Globus pallidus (tissue), 1 donor: ENCODE data around the gene TMEM63C.

Source experiments
- DNase-seq: peaks from one replicate; pipeline ENCODE4 v3.0.0-alpha.2; 2015; ENCODE audit warnings: low spot score

Gene TMEM63C

DNA sequence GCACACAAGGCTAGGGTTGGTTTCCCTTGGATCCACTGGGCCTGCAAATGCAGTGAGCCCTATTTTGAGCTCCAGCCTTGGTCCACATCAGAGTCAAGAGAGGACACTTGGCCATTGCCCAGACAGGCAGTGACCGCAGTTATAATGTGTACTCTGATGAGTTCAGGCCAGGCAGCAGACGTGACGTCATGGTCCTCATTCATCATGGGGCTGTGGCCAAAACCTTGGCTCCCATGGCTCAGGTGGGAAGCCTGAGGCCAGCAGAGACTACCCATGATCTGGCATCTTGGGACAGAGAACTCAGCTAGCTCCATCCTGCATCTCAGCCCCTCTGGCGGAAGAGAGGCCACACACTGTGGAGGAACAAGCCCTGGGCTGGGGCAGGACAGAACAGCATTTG is 16.4 kb downstream of the TMEM63C start:
- DNase-seq = no peak

DNA sequence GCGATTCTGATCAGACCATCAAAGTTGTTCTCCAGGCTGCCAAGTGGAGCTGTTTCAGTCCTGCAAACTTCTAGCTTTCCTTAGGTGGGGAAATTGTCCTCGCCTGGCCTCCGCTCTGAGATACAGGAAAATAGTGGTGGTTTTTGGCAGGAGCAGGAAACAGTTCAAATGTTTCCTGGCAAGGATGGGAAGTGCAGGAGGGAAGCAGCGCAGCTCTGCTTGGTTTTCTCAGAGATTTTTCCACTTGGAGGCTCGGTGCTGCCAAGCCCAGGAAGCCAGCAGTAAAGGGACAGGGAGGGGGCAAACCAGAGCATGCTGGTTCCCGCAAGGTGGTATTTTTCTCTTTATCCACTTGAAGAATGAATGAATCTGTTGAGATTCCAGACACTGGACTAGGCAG is 17.0 kb downstream of the TMEM63C start:
- DNase-seq = no peak

DNA sequence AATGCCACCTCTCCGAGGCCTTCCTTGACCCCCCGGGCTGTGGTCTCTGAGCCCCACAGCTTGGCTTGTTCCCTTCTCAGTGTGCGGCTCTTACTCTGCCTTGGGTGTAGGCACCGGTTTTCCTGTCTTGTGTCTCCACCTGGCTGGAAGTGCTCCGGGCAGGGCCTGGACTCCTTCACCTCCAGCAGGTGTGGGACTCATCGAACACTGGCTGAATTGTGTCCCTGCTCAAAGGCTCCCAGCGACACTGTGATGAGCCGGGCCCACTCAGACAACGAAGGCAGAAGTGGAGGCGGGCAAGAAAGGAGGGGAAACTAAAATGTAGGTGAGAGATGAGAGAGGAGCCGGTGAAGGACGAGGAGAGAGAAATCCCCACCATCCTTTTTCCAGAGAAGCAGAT is 18.0 kb downstream of the TMEM63C start:
- no peak for DNase-seq

DNA sequence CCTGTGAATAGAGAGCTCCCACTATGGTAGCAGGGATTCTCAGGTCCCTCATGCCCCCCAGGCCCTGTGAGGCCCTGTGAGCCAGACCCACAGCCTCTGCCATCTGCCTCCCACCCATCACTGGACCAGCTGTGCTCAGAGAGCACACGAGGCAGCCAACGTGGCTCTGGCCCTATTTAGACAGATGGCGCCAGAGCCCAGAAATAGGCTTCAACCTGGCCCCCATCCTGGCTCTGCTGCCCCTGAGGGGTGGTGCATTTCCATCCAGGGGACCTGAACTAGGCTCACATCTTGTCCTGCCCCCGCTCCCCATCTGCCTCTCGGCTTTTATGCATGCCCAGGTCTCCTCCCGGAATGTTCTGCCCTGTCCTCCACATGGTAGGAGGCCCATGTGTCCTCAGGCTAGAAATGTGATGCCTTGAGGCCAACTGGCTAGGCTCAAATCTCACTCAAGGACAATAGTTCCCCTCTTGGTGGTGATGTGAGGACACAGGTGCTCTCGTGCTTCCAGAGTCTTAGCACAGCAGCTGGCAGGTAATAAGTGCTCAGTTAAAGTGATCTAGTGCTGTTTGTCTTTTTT is 18.9 kb downstream of the TMEM63C start:
- DNase-seq = no peak

DNA sequence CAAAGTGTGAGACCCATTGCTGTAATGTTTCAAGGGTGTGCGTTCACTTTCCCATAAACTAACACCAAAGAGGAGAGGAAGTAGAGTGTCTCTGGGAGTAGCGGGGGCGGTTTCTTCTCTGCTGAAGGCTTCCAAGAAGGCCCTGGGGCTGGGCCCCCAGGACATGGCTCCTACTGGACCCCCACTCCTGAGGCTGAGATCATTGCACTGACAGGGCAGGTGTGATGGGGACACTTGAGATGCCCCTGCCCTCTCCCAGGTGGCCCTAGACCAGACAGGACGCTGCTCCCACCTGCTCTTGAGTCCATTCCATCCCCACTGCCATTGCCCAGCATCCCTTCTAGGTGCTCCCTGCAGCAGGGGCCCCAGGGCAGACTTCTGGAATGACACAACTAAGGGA is 20.1 kb downstream of the TMEM63C start:
- no peak for DNase-seq

DNA sequence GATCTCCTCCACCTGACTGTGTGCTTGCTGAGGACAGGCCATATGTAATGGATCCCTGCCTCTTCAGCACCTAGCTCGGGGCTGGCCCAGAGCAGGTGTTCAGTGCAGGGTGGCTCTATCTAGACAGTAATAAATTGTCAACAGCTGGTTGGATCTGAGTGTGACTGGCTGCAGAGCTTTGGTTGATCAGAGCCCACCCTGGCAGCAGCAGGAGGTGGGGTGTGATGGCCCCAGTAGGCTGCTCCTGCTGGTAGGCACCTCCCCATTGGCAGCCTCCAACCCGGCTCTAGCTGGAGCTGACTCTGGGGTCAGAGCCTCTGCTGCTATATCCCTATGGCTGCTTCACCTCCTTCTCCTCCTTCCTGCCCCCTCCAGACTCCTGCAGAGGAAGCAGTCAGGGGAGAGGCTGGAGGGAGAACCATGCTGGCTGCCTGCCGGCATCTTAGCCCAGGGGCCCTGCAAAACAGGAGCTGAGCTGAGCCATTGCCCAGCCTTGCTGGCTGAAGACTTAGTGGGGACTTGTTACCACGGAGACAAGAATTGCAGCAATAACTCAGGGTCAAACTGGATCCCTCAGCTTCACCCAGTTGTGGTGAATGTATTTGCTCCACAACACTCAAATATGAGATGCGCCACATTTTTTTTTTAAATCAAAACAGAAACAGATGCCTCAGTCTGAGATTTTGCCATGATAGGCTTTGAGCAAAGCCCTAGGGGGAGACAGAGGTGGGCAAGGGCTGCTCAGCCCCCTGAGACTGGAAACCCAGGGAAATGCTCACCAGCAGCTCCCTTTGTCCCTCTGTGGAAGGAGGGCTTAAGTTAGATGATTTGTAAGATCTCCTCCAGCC is 22.2 kb downstream of the TMEM63C start:
- peak; percentile 47 for DNase-seq

DNA sequence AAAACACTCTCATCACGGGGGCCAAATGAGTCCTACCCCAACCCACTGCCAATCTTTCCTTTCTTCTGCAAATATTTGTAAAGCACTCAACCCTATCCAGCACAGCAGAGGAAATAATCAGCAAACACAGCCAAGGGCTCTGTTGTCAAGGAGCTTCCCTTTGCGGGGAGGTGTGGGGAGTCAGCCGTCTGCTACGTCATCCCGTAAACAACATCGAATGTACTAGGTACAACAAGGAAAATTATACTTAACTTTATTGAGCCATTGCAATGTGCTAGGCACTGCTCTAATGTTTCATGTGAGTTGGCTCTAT is 22.8 kb downstream of the TMEM63C start:
- peak; percentile 36 for DNase-seq

DNA sequence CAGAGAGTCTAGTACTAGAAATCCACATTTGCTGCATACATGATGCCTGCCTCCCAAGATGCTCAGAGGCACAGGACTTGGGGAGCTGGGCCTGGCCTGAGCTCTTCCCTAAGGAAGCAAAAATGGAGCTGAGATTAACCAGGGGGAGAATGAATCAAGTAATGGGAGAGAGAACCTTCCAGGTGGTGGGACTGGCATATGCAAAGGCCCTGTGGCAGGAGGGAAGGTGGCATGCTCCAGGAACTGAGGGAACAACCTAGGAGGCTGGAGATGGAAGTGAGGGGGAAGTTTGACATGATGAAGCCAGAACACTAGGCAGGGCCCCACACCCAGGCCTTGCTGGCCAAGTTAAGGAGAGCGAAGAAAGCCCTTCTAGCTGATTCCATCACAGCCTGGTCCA is 23.3 kb downstream of the TMEM63C start:
- no peak for DNase-seq

DNA sequence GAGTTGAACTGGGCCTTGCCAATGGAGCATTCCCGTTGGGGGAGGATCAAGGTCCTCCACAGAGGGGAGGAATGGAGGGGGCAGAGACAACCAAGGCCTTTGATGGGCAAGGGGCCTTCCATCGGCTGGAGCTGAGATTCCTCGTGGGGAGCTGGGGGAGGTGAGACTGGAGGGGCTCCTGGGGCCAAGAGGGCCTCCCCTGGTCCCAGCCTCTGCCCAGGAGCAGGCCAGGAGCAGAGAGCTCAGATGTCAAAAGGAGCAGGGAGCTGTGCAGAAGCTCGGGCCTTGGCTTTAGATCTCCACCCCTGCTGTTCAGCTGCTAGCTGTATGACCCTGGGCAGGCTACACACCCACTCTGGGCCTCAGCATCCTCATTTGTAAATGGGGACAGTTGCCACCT is 24.0 kb downstream of the TMEM63C start:
- DNase-seq = no peak

DNA sequence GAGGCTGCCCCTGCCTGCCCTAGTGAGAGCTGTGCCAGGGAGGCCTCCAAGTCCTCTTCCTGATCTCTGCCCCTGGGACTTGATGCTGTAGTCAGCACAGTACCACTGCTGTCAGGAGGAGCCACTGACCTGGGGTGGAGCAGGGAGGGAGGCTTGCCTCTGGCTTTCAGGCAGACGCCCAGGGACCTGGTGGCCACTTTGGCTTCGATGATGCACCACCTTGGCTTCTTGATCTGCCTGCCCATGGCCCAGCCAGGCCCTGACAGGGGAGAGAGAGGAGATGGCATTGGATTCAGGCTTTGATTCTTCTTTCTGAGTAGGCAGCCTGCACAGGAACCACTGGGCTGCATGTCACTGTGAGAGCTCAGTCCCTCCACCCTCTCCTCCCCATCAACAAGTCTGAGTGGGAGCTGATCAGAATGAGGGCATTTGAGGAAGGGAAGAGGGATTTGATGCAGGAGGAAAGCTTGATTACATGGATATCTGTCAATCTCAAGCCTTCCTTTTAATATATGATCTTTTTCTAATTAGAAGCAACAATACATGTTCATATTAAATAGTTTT is 24.7 kb downstream of the TMEM63C start:
- no peak for DNase-seq

DNA sequence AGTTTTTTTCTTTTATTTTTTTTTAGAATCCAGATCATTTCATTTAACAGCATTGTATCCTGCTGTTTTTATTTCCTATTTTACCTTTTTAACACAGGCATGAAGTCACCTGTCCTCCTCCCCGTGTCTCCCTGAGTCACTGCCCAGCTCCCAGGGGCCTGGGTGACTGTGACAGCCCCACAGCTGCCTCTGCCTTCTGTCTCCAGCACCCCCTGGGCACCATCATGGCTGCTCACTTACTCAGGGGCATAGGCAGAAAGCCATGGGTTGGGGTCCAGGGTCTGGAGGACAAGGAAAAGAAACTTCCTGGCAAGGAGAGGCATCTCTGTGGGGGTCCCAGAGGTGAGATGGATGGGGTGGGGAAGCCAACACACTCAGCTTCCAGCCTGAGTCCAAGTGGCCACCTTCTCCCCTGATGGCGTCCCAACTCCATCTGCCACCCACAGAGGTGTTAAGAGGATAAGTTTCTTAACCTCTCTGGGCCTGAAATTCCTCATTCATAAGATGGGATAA is 25.3 kb downstream of the TMEM63C start:
- no peak for DNase-seq

DNA sequence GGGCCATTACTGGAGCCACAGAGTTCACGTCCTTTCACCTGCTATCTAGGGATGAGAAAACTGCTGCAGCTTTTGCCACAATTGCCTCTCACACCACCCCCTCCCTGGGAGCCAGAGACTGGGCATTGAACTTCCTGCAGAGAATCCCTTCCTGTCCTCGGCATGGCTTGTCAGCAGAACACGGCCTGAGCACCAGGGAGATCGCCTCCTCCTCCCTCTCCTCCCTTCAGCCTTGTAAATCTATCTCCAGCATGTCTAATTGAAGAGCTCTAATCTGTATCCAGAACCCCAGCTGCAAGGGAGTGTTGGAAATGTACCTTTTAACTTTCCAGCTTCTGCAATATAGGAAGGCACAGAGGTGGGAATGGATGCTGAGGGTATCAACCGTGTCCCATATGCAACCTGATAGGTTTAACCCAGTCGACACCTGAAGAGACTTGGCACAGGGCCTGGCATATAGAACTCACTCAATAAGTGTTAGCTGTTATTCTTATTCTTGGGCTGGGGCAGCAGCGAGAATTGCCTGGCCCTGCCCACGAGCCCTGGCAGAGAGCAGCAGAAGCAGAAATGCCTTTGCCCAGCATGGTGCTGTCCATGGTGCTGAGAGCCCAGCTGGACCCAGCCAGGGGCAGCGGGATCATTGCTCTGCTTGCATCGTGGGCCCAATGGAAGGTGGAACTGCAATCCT is 26.8 kb downstream of the TMEM63C start:
- peak; percentile 64 for DNase-seq

DNA sequence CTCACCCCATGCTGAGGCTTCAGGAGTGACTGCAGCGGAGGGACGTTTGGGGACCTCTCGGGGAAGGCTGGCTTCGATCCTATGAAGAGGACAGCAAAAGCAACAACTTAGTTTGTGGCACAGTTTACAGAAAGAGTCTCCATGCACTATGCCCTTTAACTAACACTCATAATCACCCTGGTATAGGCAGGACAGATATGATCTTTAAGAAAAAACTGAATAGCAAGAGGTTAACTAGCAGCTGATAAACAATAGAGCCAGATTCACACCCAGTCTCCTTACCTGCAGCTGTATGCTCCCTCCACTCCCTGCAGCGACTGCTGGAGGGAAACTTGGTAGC is 27.4 kb downstream of the TMEM63C start:
- DNase-seq = no peak

DNA sequence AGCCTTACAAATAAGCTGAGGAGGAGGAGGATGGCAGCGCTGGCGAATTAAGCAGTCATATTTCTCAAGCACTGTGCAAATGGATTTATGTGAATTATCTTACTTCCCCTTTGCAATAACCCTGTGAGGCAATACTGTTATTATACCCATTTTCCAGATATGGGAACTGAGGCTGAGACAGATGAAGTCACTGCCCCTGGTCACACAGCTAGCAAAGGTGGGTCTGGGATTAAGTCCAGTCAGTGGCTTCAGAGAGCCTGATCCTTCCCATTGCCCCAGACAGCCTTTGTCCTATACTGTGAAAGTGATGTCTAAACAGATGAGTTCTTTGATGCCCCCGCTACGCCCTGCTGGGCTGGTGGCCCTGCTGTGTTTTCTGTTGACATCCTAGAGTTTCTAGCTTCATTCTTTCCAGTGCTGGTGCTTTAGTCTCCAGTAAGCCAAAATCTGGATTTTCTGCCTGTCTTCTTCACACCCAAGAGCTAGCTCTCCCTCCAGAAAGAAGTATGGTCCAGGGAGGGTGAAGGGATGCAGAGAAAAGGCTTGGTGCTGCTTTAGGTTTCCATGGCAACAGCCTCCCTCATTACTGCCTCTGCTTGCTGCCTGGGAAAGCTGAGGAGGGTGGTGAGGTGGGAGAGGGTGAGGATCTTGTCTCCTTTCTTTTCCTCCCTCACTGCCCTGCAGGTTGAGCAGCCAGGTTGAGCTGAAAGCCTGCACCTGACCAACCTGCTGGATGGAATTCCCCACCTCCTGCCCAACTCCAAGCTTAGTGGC is 30.7 kb downstream of the TMEM63C start:
- DNase-seq = no peak

DNA sequence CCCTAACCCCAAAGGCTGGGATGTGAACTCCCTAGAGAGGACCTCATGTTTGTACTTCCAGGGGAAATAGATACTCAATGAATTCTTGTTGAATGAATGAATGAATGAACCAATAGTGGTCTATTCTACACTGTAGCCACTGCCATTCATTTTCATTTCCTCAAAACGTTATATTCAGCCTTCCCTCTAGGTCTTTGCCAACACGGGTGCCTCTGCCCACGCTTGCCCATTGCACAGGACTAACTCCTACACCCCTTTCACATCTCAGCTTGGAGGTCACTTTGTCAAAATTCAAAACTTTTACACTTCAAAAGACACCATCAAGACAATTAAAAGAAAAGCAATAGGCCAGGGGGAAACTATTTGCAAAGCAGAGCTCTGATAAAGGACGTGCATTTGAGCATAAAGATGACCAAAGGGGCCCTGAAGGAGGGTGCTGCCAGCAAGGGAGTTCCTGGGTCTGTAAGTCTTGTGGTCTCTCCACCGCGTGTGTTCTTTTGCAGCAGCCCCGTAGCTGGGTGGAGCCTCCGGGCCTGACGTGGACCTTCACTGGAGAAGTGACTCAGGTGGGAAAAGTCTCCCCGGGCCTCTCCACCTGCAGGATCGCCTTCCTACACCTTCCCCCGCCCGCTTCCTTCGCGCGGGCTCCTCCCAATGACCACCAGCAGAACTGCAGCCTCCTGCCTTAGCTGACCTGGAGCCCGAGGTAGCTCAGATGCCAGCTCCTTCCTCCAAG is 31.5 kb downstream of the TMEM63C start:
- no peak for DNase-seq

DNA sequence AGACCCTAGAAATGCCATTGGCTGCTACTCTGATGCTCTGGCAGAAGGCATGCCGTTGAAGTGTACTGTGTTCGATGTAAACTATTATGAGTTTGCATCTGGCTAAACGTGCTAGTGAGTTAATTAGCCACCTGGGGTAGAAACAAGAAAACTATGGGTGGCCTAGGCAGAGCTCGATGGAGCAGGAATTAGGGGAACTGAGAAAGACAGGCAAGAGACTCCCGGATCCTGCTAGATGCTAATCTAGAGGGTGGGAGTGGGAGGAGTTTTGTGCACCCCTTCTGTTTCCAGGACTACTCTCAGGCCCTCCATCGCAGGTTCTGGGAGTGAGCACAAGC is 32.0 kb downstream of the TMEM63C start:
- DNase-seq = no peak

DNA sequence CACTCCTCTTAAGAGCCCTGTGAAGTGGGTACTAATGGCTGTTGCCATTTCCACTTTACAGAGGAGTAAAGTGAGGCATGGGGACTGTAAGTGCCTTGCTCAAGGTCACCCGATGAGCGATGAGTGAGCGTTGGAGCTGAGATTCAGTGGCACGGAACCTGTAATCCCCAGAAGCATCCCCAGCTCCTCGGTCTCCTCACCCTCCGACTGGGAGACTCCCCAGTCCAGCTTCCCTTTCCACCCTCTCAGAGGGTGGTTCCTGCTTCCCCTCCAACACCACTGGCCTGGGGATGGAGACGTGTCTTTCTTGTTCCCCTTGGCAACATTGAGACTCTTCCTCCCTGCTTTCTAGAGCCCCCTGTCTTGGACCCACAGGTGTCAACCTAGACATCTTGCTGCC is 32.6 kb downstream of the TMEM63C start:
- DNase-seq = no peak

DNA sequence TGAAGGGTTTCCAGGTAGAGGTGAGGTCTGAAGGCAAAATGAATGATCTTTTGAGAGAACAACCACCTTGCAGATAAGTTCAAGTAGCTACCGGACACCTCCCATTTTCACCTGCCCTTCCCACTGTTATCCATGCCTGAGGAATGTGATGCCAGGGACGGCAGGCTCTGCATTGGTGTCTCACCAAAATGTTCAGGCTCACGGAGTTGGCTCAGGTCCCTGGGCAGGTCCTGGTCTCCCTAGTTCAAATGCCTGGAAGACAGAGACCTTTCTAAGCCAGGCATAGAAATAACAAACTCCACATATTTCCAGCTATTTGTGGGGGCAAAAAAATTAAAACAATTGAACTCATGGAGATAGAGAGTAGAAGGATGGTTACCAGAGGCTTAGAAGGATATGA is 36.0 kb downstream of the TMEM63C start:
- no peak for DNase-seq

DNA sequence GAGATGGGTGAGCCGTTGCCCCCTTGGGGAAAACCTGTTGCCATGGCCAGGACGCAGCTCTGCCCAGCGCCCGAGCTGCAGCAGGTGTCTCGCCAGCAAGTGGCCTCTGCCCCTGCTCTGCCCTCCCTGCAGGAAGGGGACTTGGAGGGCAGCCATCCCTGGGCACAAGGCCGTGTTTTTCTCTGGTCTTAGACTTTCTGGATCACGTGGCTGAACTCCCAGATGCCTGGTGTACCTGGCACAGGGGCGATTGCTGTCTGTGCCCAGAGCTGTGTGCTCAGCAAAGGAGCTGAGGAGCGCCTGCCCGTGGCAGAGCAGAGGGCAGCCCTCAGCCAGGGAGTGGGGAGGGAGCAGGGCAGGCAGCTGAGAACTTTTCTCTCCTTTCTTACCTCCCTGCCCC is 38.0 kb downstream of the TMEM63C start:
- DNase-seq = peak; percentile 37

DNA sequence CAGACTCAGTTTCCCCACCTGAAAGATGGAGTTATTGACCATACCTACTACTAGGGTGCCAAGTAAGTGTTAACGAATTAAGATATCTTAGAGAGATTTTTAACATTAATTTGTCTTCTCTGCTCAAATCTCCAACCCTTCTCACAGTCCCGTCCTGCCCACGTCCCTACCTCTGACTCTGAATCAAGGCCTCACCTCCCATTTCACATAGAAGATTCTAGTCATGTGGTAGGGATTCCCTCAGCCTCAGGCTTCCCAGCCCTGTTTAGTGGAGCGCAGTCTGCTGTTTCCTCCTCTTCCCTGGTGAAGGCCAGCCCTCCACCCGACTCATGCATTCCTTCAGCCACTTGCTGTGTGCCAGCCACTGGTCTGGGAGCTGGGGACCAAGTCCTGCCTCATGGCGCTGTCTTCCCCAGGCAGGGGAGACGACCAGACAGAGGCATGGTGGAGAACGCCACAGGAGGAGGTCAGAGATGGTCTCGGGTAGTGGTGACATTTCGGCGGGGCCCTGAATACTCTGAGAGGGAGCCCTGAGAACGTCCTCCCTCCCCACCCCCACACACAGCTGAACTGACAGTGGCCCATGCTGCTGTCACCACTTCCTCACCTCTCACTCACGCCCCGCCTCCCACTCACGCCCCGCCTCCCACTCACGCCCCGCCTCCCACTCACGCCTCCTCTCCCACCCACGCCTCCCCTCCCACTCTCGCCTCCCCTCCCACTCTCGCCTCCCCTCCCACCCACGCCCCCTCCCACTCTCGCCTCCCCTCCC is 38.8 kb downstream of the TMEM63C start:
- DNase-seq = no peak
